Thyroid gland (tissue), 4 donors: ENCODE results near the gene MAP1LC3C.

Source experiments
- POLR2A ChIP-seq, 2 donors: fragments of 450-650 bp; IDR thresholded peaks; one replicate each; pipeline ENCODE4 v1.6.1; 2017; ENCODE audit warnings: antibody characterized with exemption in 2 of 2, mild to moderate bottlenecking in 2 of 2, moderate library complexity in 1 of 2
- TF ChIP-seq, protein P1 (sequence below), 6 experiments: fragments of 200-600 bp in 3 of 6; fragments of 450-650 bp in 3 of 6; sonication (generic) in 3 of 6; IDR thresholded peaks; one replicate each; pipeline ENCODE4 v1.5.1; 2016 to 2019; ENCODE audit warnings: antibody characterized with exemption in 6 of 6, mild to moderate bottlenecking in 2 of 6, inconsistent platforms in 1 of 6, moderate library complexity in 1 of 6

DNA sequence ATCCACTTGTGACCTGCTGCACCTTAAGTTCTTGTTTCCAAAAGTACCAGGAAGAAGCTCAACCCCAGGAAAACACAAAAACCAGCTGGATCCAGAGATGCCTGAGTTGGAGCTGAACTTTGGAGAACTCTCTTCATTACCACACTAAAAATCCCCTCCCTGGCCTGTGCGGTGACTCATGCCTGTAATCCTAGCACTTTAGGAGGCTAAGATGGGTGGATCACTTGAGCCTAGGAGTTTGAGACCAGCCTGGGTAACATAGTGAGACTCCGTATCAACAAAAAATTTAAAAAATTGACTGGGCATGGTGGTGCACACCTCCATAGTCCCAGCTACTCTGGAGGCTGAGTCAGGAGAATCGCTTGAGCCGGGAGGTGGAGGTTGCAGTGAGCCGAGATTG lies 6.2 kb downstream of the MAP1LC3C start:
- TF ChIP-seq, protein P1, sequence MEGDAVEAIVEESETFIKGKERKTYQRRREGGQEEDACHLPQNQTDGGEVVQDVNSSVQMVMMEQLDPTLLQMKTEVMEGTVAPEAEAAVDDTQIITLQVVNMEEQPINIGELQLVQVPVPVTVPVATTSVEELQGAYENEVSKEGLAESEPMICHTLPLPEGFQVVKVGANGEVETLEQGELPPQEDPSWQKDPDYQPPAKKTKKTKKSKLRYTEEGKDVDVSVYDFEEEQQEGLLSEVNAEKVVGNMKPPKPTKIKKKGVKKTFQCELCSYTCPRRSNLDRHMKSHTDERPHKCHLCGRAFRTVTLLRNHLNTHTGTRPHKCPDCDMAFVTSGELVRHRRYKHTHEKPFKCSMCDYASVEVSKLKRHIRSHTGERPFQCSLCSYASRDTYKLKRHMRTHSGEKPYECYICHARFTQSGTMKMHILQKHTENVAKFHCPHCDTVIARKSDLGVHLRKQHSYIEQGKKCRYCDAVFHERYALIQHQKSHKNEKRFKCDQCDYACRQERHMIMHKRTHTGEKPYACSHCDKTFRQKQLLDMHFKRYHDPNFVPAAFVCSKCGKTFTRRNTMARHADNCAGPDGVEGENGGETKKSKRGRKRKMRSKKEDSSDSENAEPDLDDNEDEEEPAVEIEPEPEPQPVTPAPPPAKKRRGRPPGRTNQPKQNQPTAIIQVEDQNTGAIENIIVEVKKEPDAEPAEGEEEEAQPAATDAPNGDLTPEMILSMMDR (IDR thresholded peaks at IDR 0.05), result no peak
- no peak for TF ChIP-seq POLR2A (IDR thresholded peaks at IDR 0.05)
